CD4-positive, alpha-beta T cell treated with Interleukin-21 for 1 hour (primary cell): ENCODE data around the gene PPME1.

Source experiments
- DNase-seq: peaks from one replicate; pipeline ENCODE4 v3.0.0-alpha.2; 2020

PPME1 gene

DNA sequence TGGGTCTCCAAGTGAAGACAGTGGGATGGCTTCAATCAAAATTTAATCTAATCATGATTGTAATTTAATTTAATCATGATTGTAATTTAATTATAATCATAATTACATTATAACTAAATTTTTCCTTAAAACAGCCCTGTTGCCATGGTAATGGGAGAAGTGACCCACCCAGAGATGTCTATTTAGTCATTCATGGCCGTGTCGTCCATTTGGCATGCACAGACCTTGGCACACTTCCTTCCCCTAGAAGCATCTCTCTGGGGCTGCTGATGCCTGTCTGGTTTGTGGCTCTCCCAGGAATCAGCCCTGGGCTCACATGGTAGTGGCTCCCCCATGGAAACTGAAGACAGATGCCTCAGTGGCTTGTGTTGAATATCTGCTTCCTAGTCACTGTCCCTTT is 113.4 kb downstream of the PPME1 start:
- DNase-seq: no peak

DNA sequence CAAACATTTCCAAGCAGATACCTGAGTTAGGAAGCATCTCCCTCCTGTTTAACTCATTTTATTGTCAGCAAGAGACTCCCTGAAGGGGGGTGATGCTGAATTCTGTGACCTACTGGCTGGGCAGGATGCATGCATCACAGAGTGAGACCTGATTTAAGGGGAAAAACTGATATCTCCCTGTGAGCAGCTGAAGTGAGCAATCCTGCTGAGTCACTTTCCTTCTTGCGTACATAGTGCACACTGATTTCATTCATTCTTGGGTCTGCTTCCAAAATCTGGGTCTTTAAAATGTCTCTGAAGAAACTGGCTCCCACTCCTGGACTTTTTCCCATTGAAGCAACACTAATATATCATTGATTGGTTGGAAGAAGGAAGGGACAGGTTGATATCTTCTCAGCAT is 117.1 kb downstream of the PPME1 start:
- no peak for DNase-seq

DNA sequence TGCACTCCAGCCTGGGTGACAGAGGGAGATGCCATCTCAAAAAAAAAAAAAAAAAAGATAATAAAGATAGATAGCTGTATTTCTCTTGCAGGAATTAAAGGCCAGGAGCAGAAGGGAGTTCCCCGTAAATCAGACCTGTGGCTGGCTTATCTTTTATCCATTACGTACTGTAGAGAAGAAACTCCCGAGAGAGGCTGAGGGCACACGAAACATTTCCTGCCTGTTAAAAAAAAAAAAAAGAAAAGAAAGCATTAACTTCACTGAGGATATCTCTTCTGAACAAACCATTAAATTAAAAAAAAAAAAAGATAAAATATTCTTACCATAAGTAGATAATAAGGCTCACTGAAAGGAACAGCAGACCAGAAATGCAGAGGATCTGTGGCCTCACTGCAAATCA is 117.8 kb downstream of the PPME1 start:
- DNase-seq: no peak

DNA sequence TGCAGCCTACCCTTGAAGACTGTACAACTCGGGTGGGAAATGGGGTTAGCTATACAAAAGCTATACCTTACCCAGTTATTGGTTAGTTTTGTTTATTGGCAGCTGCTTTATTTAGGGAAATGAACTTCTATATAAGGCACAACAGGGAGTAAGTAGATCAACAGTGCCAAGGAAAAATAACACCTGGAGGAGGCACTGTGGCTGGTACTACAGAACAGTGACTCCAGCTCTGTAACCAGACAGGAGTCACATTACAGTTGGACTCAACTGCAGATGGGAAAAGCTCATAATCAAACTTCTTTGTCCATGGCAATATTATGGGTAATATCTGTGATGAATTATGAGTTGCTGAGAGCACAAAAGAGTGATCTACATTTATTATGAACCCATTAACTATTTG is 126.4 kb downstream of the PPME1 start:
- no peak for DNase-seq

DNA sequence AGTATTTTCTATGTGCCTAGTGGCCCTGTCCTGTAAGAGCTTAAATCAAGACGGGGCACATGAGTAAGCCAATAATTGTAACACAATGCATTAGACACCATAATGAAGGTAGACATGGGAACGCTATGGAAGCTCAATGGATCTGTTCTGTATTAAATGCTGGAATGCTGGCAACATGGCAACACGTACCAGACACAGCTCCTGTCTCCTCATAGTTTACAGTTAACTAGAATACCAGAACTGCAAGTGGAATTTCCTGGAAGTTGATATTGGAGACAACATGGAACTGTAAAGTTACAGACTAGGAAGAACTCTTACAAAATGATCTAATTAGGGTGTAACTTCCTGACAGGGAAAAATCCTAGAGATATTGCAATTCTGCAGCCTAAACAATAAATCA is 127.9 kb downstream of the PPME1 start:
- no peak for DNase-seq
